Natural killer cell (primary cell): ENCODE measurements around the gene ARSD. TPM values are rescaled to one million over a fixed set of nuclear protein-coding genes. Genes with fewer than 3 reads are reported as not detected.
"Not testable (repeated sequence)": the region's sequence is repeated elsewhere in the genome, so short reads cannot be mapped to it uniquely, and the experiment has no call there.

Source experiments
- ATAC-seq, 3 donors: fragments of 150-1000 bp in 2 of 3; fragments of 200-7000 bp in 1 of 3; cut with Tn5 transposase; 1 replicate in 1 of 3; 2 replicates in 2 of 3; pipeline ENCODE4 v1.10.0; 2021; ENCODE audit warnings: mild to moderate bottlenecking in 2 of 3, moderate library complexity in 2 of 3
- DNase-seq, 2 donors: peaks; one replicate each; pipeline versions ENCODE4 v3.0.0 to v3.0.0-alpha.2; 2013 to 2021; ENCODE audit warnings: mixed read lengths in 1 of 2
- H3K27ac ChIP-seq: one replicate; pipeline ENCODE4 v1.5.1; 2013; ENCODE audit warnings: mild to moderate bottlenecking, low read length
- H3K27me3 ChIP-seq: one replicate; pipeline ENCODE4 v1.6.1; 2013; ENCODE audit warnings: low read length; ENCODE audit not compliant: control insufficient read depth, insufficient read depth
- H3K36me3 ChIP-seq: one replicate; pipeline ENCODE4 v1.6.1; 2013; ENCODE audit warnings: low read length; ENCODE audit not compliant: control insufficient read depth, insufficient read depth
- H3K4me1 ChIP-seq: one replicate; pipeline ENCODE4 v1.6.1; 2013; ENCODE audit warnings: low read length; ENCODE audit not compliant: control insufficient read depth, insufficient read depth
- H3K4me3 ChIP-seq: one replicate; pipeline ENCODE4 v1.5.1; 2013; ENCODE audit warnings: low read length
- H3K9me3 ChIP-seq: one replicate; pipeline ENCODE4 v1.6.1; 2013; ENCODE audit warnings: low read length; ENCODE audit not compliant: control insufficient read depth, insufficient read depth
- H3K27ac Mint-ChIP-seq, 2 donors: one replicate each; pipeline ENCODE4 v1.8.0; 2022; ENCODE audit warnings: mild to moderate bottlenecking in 2 of 2, mixed read lengths in 2 of 2, moderate library complexity in 1 of 2
- H3K27me3 Mint-ChIP-seq, 2 donors: one replicate each; pipeline ENCODE4 v1.8.0; 2022; ENCODE audit warnings: low read depth in 2 of 2, mixed read lengths in 2 of 2
- H3K36me3 Mint-ChIP-seq: one replicate; pipeline ENCODE4 v1.8.0; 2022; ENCODE audit warnings: mixed read lengths
- H3K4me1 Mint-ChIP-seq, 2 donors: one replicate each; pipeline ENCODE4 v1.8.0; 2022; ENCODE audit warnings: mixed read lengths in 2 of 2
- H3K4me3 Mint-ChIP-seq: one replicate; pipeline ENCODE4 v1.8.0; 2022; ENCODE audit warnings: mild to moderate bottlenecking, moderate library complexity, mixed read lengths
- H3K9me3 Mint-ChIP-seq, 2 donors: one replicate each; pipeline ENCODE4 v1.8.0; 2022; ENCODE audit warnings: mixed read lengths in 2 of 2
- CTCF ChIP-seq: fragments of 200-600 bp; IDR thresholded peaks from one replicate; pipeline ENCODE4 v1.8.0; 2022; ENCODE audit warnings: antibody characterized with exemption
- WGBS: methylation state at CpG from one replicate; pipeline ENCODE4 v1.1.7; 2013; ENCODE audit warnings: missing lambda C conversion rate; ENCODE audit not compliant: insufficient coverage; 5-methylcytosine and 5-hydroxymethylcytosine counted together
- intact Hi-C: fragments of 100-400 bp; cut with micrococcal nuclease; formaldehyde crosslinking; loops from one replicate; pipeline ENCODE4 v1.14.2; 2022
- total RNA-seq, 4 donors: library from RNA; stranded (reverse); fragments of 120-200 nt in 1 of 4; gene quantifications; one replicate each; pipeline versions ENCODE4 v1.2.3 to v1.2.4, GENCODE V29; 2013 to 2022

The ARSD gene
- total RNA-seq, 3 donors from 2014 or later (not counting 1 experiment from before 2014, with no cell fraction given): 9.7 to 21.6 (median 13.6) TPM

DNA sequence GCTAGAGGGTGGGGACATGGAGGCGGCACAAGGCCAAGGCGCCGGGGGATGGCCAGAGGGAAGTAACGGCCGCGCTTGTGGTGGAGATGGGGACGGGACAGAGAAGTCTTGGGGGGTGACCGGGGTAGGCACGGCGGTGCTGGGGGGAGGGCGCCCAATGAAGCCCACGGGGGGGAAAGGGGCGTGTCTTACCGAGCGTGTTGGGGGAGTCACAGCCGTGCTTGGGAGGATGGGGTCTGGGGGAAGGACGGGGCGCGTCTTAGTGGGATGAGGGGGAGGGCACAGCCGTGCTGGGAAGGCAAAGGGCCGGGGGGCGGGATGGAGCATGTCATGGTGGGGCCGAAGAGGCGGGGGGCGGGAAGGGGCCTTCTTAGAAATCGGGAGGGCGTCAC lies 952 bp downstream of the ARSD start:
- ATAC-seq (peak in 2 of 3 donors; percentile 8 to 10), DNase-seq (peak in 1 of 2 donors; percentile 10)
- Histone ChIP-seq H3K36me3 (no peaks in the 10 kb centered on the region), H3K27ac (peak overlapping the region; percentile 35), H3K27me3 (no peaks in the 10 kb centered on the region), H3K9me3 (no peaks in the 10 kb centered on the region), H3K4me1 (peaks cover 6% of the 10 kb centered on the region), H3K4me3 (no peak overlapping the region)
- Mint-ChIP-seq H3K27ac (peak overlapping the region; percentile 57 to 80), H3K9me3 (no peaks in the 10 kb centered on the region), H3K4me1 (peaks cover 0 to 6% of the 10 kb centered on the region in 2 donors), H3K36me3 (no peaks in the 10 kb centered on the region), H3K4me3 (peak overlapping the region; percentile 87), H3K27me3 (no peaks in the 10 kb centered on the region)
- intact Hi-C loops: loop anchor here (1.0 kb wide), 1 partner anchor 30 kb away; no protein-coding TSS in a partner anchor
- TF ChIP-seq CTCF: no peak
- 4% methylated on average over 24 of the region's 27 CpGs for WGBS

DNA sequence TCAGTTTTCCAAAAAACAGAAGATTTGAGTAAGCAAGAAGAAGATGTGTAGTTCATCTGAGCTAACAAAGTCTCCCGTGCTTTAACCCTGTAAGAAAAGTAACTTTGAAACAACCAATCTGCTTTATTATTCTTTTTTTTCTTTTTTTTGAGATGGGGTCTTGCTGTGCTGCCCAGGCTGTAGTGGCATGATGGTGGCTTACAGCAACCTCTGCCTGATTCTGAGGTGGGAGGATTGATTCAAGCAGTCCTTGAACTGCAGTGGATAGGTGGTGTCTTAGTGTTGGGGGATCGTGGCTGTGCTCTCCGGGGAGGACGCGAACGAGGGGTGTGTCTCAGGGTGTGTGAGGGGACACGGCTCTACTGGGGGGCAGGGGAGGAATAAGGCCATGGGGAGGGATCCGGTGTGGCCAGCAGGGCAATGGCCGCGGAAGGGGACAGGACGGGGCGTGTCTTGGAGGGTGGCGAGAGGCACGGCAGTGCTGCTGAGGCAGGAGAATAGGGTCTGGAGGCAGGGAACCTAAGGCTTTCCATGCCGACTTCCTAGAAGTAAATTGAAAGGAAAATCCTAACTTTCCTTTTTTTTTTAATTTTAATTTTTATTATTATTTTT lies 2.4 kb downstream of the ARSD start:
- Mint-ChIP-seq H3K27ac (peak overlapping the region; percentile 59 to 72), H3K4me3 (peak overlapping the region; percentile 61), H3K36me3 (no peaks in the 10 kb centered on the region), H3K9me3 (no peaks in the 10 kb centered on the region), H3K4me1 (peaks cover 0 to 6% of the 10 kb centered on the region in 2 donors), H3K27me3 (no peaks in the 10 kb centered on the region)
- WGBS: 99% methylated on average over 13 of the region's 15 CpGs
- no peaks in the 10 kb centered on the region for H3K9me3 ChIP-seq
- H3K27ac ChIP-seq: no peak overlapping the region
- no peaks in the 10 kb centered on the region for H3K27me3 ChIP-seq
- ATAC-seq (no peak), DNase-seq (no peak)
- TF ChIP-seq CTCF: no peak
- H3K4me3 ChIP-seq: no peak overlapping the region
- intact Hi-C loops: no loop called here
- peaks cover 6% of the 10 kb centered on the region for H3K4me1 ChIP-seq
- no peaks in the 10 kb centered on the region for H3K36me3 ChIP-seq

- Mint-ChIP-seq H3K4me3 (peak overlapping the region; percentile 61), H3K27ac (peak overlapping the region; percentile 59 to 72)
- H3K4me1 ChIP-seq, DNase-seq, H3K9me3 Mint-ChIP-seq, H3K4me3 ChIP-seq, intact Hi-C loops, H3K27me3 Mint-ChIP-seq, H3K36me3 Mint-ChIP-seq, H3K27ac ChIP-seq, ATAC-seq, H3K27me3 ChIP-seq, H3K9me3 ChIP-seq, H3K36me3 ChIP-seq, H3K4me1 Mint-ChIP-seq: not testable (repeated sequence)
- WGBS: 89% methylated on average over 3 of the region's 4 CpGs
These were observed 2.9 kb downstream of the ARSD start for GRCh38 chrX:2926255-2926654.

DNA sequence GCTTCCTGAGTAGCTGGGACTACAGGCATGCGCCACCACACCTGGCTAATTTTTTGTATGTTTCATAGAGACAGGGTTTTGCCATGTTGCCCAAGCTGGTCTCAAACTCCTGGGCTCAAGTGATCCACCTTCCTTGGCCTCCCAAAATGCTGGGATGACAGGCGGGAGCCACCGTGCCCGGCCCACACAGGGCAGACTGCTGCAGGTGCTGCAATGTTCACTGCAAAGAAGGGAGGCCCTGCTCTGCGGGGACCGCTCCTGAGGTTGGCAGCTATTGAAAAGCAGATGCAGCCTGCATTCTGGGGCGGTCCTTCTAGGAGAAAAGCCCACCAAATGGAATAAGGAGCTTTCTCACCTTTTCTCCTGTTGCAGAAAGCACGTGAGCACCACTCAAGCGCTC lies 5.0 kb downstream of the ARSD start:
- H3K36me3 Mint-ChIP-seq: peaks cover 6% of the 10 kb centered on the region
- DNase-seq (no peak), ATAC-seq (no peak)
- no peaks in the 10 kb centered on the region for H3K27me3 Mint-ChIP-seq
- no peak overlapping the region for H3K27ac Mint-ChIP-seq
- no peaks in the 10 kb centered on the region for H3K27me3 ChIP-seq
- H3K9me3 ChIP-seq: no peaks in the 10 kb centered on the region
- no peak overlapping the region for H3K4me3 Mint-ChIP-seq
- TF ChIP-seq CTCF: no peak
- no peaks in the 10 kb centered on the region for H3K9me3 Mint-ChIP-seq
- H3K27ac ChIP-seq: no peak overlapping the region
- peaks cover under 1% of the 10 kb centered on the region for H3K4me1 ChIP-seq
- no peak overlapping the region for H3K4me3 ChIP-seq
- no peaks in the 10 kb centered on the region for H3K4me1 Mint-ChIP-seq
- no peaks in the 10 kb centered on the region for H3K36me3 ChIP-seq
- 97% methylated on average over 9 of the region's 9 CpGs for WGBS
- intact Hi-C loops: no loop called here
